Measurements from ENCODE around the gene GRM4.

GRM4 gene

GRCh38 chr6:34157236-34157830 is 11.4 kb upstream of the GRM4 start:
- Histone ChIP-seq H3K27me3 (peaks cover 0 to 43% of the 10 kb centered on the region in 2 donors), H3K4me3 (no peak overlapping the region), H3K36me3 (no peaks in the 10 kb centered on the region), H3K27ac (no peak overlapping the region), H3K9me3 (peaks cover 0 to 18% (median 16%) of the 10 kb centered on the region in 3 donors), H3K4me1 (peaks cover 0 to 10% (median 7%) of the 10 kb centered on the region in 4 donors)
- DNase-seq: peak in 1 of 2 donors; percentile 42
- no peak for TF ChIP-seq CTCF (IDR thresholded peaks at IDR 0.05)
- intact Hi-C loops (cut with DNase I; ENCODE audit: low total_unique reads): no loop called here

GRCh38 chr6:34155471-34156300 is 9.8 kb upstream of the GRM4 start:
- no peak overlapping the region for H3K27ac ChIP-seq
- H3K36me3 ChIP-seq: no peaks in the 10 kb centered on the region
- H3K4me3 ChIP-seq: no peak overlapping the region
- H3K4me1 ChIP-seq: peaks cover 0 to 10% (median 7%) of the 10 kb centered on the region in 4 donors
- H3K9me3 ChIP-seq: peaks cover 0 to 18% (median 16%) of the 10 kb centered on the region in 3 donors
- intact Hi-C loops (cut with DNase I; ENCODE audit: low total_unique reads): no loop called here
- no peak for TF ChIP-seq CTCF (IDR thresholded peaks at IDR 0.05)
- H3K27me3 ChIP-seq: peaks cover 0 to 58% of the 10 kb centered on the region in 2 donors
- DNase-seq: peak in 1 of 2 donors; percentile 46

- Histone ChIP-seq H3K27me3 (peaks cover 0 to 66% of the 10 kb centered on the region in 2 donors), H3K36me3 (no peaks in the 10 kb centered on the region), H3K9me3 (peaks cover 0 to 12% (median 11%) of the 10 kb centered on the region in 3 donors), H3K4me1 (peaks cover 0 to 10% (median 7%) of the 10 kb centered on the region in 4 donors), H3K27ac (no peak overlapping the region), H3K4me3 (peak overlapping the region in 1 of 2 donors; percentile 16)
- intact Hi-C loops (cut with DNase I; ENCODE audit: low total_unique reads): loop anchor here (5.0 kb wide), 2 partner anchors 383 to 568 kb away; no protein-coding TSS in a partner anchor
- peak; percentile 94 to 98 for TF ChIP-seq CTCF (IDR thresholded peaks at IDR 0.05)
- peak in 1 of 2 donors; percentile 66 for DNase-seq
Measured at GRCh38 chr6:34154668-34155447, 9.0 kb upstream of the GRM4 start.

- peaks cover 0 to 81% of the 10 kb centered on the region in 2 donors for H3K27me3 ChIP-seq
Measured at GRCh38 chr6:34152806-34153520, 7.1 kb upstream of the GRM4 start.

More at GRCh38 chr6:34152806-34153520, 7.1 kb upstream of the GRM4 start:
- no peak overlapping the region for H3K27ac ChIP-seq
- DNase-seq: peak in 1 of 2 donors; percentile 48
- H3K9me3 ChIP-seq: no peaks in the 10 kb centered on the region
- intact Hi-C loops (cut with DNase I; ENCODE audit: low total_unique reads): loop anchor here (5.0 kb wide), 2 partner anchors 381 to 566 kb away; no protein-coding TSS in a partner anchor
- H3K36me3 ChIP-seq: no peaks in the 10 kb centered on the region
- H3K4me3 ChIP-seq: no peak overlapping the region
- H3K4me1 ChIP-seq: peaks cover 0 to 10% (median 7%) of the 10 kb centered on the region in 4 donors
- no peak for TF ChIP-seq CTCF (IDR thresholded peaks at IDR 0.05)
